GM12878 (cell line): Measurements from ENCODE around the gene DNAH17. TPM values are rescaled to one million over a fixed set of nuclear protein-coding genes. Genes with fewer than 3 reads are reported as not detected.

Source experiments
- BCL11A ChIP-seq: IDR thresholded peaks from 2 replicates; pipeline ENCODE4 v1.6.1; 2011; ENCODE audit warnings: low read depth, low read length
- CREM ChIP-seq: IDR thresholded peaks from 2 replicates; pipeline ENCODE4 v1.6.1; 2014; ENCODE audit warnings: antibody characterized with exemption, low read depth
- E2F4 ChIP-seq: IDR thresholded peaks from 2 replicates; pipeline ENCODE4 v1.6.1; 2012; ENCODE audit warnings: low read depth, low read length, improper control_type of control experiment
- EP300 ChIP-seq, 2 experiments: fragments of 150-350 bp in 1 of 2; IDR thresholded peaks; 2 replicates each; pipeline ENCODE4 v1.6.1; 2011 to 2012; ENCODE audit warnings: low read depth in 2 of 2, low read length in 2 of 2, borderline replicate concordance in 1 of 2, improper control_type of control experiment in 1 of 2, inconsistent platforms in 1 of 2; ENCODE audit not compliant: control insufficient read depth in 1 of 2
- ESRRA ChIP-seq: IDR thresholded peaks from 2 replicates; pipeline ENCODE4 v1.6.1; 2012; ENCODE audit warnings: mild to moderate bottlenecking, low read length, improper control_type of control experiment
- HDGF ChIP-seq: fragments of 450-650 bp; IDR thresholded peaks from 2 replicates; pipeline ENCODE4 v1.6.1; 2016; ENCODE audit warnings: antibody characterized with exemption
- MTA2 ChIP-seq: fragments of 450-650 bp; IDR thresholded peaks from 2 replicates; pipeline ENCODE4 v1.6.1; 2016; ENCODE audit warnings: low read depth, mild to moderate bottlenecking, moderate library complexity
- NFYB ChIP-seq: IDR thresholded peaks from 2 replicates; pipeline ENCODE4 v1.6.1; 2011; ENCODE audit warnings: low read depth, mild to moderate bottlenecking, low read length, improper control_type of control experiment, moderate library complexity; ENCODE audit not compliant: insufficient read depth
- NR2C1 ChIP-seq: fragments of 450-650 bp; IDR thresholded peaks from 2 replicates; pipeline ENCODE4 v1.6.1; 2017; ENCODE audit warnings: antibody characterized with exemption, mild to moderate bottlenecking, moderate library complexity
- NR2F1 ChIP-seq: fragments of 450-650 bp; conservative IDR thresholded peaks from 2 replicates; pipeline ENCODE4 v1.6.1; 2017; ENCODE audit warnings: mild to moderate bottlenecking
- PAX5 ChIP-seq: IDR thresholded peaks from 2 replicates; pipeline ENCODE4 v1.6.1; 2011; ENCODE audit warnings: low read depth, low read length, borderline replicate concordance
- POLR2A ChIP-seq: IDR thresholded peaks from 2 replicates; pipeline ENCODE4 v1.6.1; 2011; ENCODE audit warnings: low read depth, mild to moderate bottlenecking, low read length
- RAD51 ChIP-seq: fragments of 450-650 bp; IDR thresholded peaks from 2 replicates; pipeline ENCODE4 v1.6.1; 2016; ENCODE audit warnings: moderate library complexity, mild to moderate bottlenecking, inconsistent platforms
- TARDBP ChIP-seq: IDR thresholded peaks from 2 replicates; pipeline ENCODE4 v1.6.1; 2016; ENCODE audit warnings: borderline replicate concordance
- TCF12 ChIP-seq: IDR thresholded peaks from 2 replicates; pipeline ENCODE4 v1.6.1; 2011; ENCODE audit warnings: low read depth, mild to moderate bottlenecking, low read length
- ZBTB40 ChIP-seq: fragments of 450-650 bp; IDR thresholded peaks from 2 replicates; pipeline ENCODE4 v1.6.1; 2016; ENCODE audit warnings: mild to moderate bottlenecking, moderate library complexity, borderline replicate concordance
- ZNF207 ChIP-seq: fragments of 450-650 bp; IDR thresholded peaks from 2 replicates; pipeline ENCODE4 v1.6.1; 2014; ENCODE audit warnings: antibody characterized with exemption, mild to moderate bottlenecking, borderline replicate concordance
- ZNF622 ChIP-seq: fragments of 450-650 bp; IDR thresholded peaks from 2 replicates; pipeline ENCODE4 v1.6.1; 2017; ENCODE audit warnings: mild to moderate bottlenecking, inconsistent platforms
- polyA plus RNA-seq, 11 experiments: library from polyadenylated mRNA; depleted of rRNA in 4 of 11; unstranded in 6 of 11; stranded (reverse) in 5 of 11; fragments of >200 nt; fragmentation: Nextera tagmentation in 4 of 11; fragmentation: Illumina TruSeq in 1 of 11; extraction: Ambion mirVana in 4 of 11; extraction: Trizol in 1 of 11; gene quantifications; 1 replicate in 1 of 11; 2 replicates in 10 of 11; pipeline versions ENCODE4 v1.2.1 to v1.2.3, GENCODE V29; 2011 to 2016; ENCODE audit warnings: inconsistent platforms in 2 of 11, missing spikeins in 2 of 11, low read depth in 1 of 11
- total RNA-seq, 4 experiments: library from RNA; depleted of rRNA in 3 of 4; stranded (reverse); fragments of >200 nt in 3 of 4; fragmentation: Illumina TruSeq in 1 of 4; extraction: Trizol in 1 of 4; gene quantifications; 2 replicates each; pipeline versions ENCODE4 v1.2.1 to v1.2.3, GENCODE V29; 2013 to 2021
- TF ChIP-seq, protein P1 (sequence below): fragments of 450-650 bp; formaldehyde crosslinking; IDR thresholded peaks from 2 replicates; pipeline ENCODE4 v1.4.0; 2022; ENCODE audit warnings: mild to moderate bottlenecking, moderate library complexity
- TF ChIP-seq, protein P2 (sequence below): fragments of 450-650 bp; IDR thresholded peaks from 2 replicates; pipeline ENCODE4 v1.6.1; 2017; ENCODE audit warnings: low read depth, mild to moderate bottlenecking, moderate library complexity

The DNAH17 gene
- total and polyA plus RNA-seq, 10 of the 15 experiments (the other 5 are each of a cell fraction or from before 2014, with no cell fraction given): 0.16 to 2.9 (median 0.56) TPM

DNA sequence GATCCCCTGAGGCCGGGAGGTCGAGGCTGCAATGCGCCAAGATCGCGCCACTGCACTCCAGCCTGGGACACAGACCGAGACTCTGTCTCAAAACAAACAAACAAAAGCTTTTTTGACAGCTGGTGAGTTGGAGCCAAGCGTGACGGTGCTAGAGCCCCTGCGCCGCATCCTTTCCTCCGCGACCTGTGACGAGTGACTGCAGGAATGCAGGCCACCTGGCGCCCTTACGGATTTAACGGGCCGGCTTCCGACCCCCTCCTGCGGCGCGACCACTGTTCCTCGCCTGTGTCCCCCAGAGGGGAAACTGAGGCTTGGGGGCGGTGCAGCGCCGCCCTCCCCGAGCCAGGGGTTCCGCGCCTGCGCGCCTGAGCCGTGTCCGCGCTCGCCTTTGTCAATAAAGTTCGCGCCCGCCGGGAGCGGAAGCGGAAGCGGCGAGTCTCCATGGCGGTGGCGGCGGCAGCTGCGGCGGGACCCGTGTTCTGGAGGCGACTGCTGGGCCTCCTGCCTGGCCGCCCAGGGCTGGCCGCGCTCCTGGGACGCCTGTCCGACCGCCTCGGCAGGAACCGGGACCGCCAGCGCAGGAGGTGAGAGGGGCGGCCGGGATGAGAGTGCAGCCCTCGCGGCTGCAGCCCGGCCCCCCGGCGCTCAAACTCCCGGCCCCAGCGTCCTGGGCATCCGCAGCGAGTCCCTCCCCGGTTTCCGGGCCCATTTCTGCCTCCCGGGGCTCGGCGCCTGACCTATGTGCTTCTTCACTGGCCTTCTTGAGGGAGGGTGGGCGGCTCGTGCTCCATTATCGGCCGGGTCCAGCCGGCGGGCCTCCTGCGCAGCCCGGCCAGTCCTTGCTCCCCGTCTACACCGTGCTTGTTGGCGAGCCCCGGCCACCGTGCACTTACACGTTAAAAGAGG, 198.7 kb downstream of the DNAH17 start, which contains the start of gene PGS1 (continued):
- TF ChIP-seq TCF12 (peak; percentile 73), NFYB (no peak), EP300 (IDR thresholded peaks at IDR 0.05; ENCODE audit: borderline replicate concordance in 1 of 2, control insufficient read depth in 1 of 2, low read depth in 2 of 2, low read length in 2 of 2) (0 out of 4 replicates have a peak, but pooled peaks of 1 of the 2 experiments have one; percentile 17), MTA2 (no peak), E2F4 (no peak), ESRRA (no peak; the same call in 1 of the 2 replicates), HDGF (no peak), ZNF622 (no peak), PAX5 (peak; percentile 10; the same call in 1 of the 2 replicates), ZBTB40 (peak; percentile 100), TARDBP (peak; percentile 99), CREM (0 out of 2 replicates have a peak, but pooled peaks have one; percentile 54), NR2F1 (peak; percentile 52; the same call in 1 of the 2 replicates), POLR2A (peak; percentile 86), NR2C1 (peak; percentile 53), BCL11A (0 out of 2 replicates have a peak, but pooled peaks have one; percentile 5), ZNF207 (peak; percentile 93), RAD51 (no peak)
- TF ChIP-seq, protein P1, sequence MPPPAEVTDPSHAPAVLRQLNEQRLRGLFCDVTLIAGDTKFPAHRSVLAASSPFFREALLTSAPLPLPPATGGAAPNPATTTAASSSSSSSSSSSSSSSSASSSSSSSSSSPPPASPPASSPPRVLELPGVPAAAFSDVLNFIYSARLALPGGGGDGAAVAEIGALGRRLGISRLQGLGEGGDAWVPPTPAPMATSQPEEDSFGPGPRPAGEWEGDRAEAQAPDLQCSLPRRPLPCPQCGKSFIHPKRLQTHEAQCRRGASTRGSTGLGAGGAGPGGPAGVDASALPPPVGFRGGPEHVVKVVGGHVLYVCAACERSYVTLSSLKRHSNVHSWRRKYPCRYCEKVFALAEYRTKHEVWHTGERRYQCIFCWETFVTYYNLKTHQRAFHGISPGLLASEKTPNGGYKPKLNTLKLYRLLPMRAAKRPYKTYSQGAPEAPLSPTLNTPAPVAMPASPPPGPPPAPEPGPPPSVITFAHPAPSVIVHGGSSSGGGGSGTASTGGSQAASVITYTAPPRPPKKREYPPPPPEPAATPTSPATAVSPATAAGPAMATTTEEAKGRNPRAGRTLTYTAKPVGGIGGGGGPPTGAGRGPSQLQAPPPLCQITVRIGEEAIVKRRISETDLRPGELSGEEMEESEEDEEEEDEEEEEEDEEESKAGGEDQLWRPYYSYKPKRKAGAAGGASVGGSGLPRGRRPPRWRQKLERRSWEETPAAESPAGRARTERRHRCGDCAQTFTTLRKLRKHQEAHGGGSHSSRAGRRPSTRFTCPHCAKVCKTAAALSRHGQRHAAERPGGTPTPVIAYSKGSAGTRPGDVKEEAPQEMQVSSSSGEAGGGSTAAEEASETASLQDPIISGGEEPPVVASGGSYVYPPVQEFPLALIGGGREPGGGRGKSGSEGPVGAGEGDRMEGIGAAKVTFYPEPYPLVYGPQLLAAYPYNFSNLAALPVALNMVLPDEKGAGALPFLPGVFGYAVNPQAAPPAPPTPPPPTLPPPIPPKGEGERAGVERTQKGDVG (CRISPR knock-in tag): no peak
- TF ChIP-seq, protein P2, sequence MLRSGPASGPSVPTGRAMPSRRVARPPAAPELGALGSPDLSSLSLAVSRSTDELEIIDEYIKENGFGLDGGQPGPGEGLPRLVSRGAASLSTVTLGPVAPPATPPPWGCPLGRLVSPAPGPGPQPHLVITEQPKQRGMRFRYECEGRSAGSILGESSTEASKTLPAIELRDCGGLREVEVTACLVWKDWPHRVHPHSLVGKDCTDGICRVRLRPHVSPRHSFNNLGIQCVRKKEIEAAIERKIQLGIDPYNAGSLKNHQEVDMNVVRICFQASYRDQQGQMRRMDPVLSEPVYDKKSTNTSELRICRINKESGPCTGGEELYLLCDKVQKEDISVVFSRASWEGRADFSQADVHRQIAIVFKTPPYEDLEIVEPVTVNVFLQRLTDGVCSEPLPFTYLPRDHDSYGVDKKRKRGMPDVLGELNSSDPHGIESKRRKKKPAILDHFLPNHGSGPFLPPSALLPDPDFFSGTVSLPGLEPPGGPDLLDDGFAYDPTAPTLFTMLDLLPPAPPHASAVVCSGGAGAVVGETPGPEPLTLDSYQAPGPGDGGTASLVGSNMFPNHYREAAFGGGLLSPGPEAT: peak; percentile 74; the same call in 1 of the 2 replicates
